8988T (cell line): Measurements from ENCODE around the gene SP2.
A peak's percentile ranks its signal among the peaks of the same experiment; 100 is the strongest.

Experiments used
- DNase-seq: peaks from one replicate; pipeline ENCODE4 v3.0.0; 2011

Gene SP2

DNA sequence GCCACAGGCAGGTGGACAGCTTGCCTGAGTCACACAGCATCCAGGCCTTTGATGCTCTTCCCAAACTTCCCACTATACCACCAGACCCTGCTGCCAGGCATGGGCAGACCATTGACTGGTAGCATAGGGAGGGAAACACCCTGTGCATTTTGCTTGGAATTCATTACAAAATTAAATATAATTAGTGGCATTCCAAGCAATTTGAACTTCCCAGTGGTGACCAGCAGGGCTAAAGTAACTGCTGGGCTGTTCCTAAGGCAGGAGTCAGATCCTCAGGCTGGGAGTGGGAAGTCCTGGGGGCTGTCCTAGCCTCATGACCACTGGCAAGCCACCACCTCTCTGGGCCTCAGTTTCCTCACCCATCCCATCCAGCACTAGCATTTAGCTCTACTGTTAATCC lies 57.9 kb downstream of the SP2 start:
- DNase-seq: no peak

DNA sequence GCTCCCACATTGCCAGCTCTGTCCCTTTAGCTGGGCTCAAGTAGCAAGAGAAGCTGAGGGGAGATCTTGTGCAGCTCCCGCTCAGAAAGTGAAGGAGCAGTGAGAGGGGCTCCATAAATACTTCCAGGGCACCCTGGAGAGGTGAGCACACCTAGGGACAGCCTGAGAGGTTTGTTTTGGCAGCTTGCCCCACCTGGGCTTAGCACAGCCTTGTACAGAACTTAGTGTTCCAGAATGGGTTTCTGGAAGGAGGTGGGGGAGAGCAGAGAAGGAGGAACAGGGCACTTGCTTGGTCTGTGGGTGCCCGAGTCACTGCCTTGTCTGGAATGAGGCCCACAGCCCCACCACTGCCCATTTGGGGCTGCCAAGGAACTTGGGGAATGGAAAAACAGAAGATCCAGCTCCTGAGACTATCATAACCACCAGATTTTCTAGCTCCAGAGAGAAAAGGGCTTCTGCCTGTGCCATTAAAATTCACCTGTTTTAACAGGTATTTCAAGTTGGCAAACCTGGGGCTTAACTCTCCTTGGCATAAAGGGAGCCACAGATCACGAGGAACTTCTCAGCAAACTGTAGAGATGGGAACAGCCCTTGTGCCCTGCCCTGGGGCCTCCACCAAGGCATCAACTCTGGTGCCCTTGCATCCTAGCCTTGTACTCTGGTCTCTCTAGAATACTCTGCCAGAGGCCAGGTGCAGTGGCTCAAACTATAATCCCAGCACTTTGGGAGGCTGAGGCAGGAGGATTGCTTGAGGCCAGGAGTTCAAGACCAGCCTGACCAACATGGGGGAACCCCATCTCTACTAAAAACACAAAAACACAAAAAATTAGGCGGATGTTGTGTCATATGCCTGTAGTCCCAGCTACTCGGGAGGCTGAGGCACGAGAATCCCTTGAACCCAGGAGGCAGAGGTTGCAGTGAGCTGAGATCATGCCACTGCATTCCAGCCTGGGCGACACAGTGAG lies 59.7 kb downstream of the SP2 start:
- no peak for DNase-seq

DNA sequence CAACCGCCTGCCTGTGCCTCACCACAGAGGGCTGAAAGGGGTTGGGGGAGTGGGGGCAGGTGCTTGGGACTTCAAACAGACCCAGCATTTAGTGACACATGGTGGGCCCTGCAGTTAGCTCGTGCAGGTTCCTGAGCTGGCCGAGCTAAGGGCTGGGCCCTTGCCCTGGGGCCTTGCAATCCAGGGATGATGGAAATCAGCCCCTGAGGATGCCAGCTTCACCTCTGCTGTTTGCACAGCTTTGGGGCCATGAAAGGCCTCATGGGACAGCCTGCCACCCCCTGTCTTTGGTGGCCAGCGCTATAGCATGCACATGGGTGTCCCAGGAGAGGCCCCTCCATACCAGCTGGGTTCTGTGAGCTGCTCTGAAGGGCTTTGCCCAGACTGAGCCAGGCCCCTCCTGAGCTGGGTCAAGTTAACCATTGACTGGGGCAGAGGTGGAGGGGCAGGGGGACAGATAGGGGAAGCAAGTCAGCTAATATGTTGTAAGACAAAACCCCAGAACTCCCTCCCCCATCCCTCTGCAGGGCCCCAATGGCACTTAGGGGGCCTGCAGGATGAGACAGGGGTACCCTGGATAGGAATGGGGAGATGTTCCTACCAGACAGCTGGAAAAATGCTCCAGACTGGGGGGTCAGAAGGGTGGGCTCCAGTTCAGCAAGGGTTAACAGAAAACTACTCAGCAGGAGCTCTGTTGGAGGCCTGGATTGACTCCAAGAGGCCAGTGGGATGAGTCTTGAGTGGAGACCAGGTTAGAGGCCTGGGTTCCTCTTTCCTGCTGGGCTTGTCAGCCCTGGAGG lies 61.0 kb downstream of the SP2 start:
- DNase-seq: no peak

DNA sequence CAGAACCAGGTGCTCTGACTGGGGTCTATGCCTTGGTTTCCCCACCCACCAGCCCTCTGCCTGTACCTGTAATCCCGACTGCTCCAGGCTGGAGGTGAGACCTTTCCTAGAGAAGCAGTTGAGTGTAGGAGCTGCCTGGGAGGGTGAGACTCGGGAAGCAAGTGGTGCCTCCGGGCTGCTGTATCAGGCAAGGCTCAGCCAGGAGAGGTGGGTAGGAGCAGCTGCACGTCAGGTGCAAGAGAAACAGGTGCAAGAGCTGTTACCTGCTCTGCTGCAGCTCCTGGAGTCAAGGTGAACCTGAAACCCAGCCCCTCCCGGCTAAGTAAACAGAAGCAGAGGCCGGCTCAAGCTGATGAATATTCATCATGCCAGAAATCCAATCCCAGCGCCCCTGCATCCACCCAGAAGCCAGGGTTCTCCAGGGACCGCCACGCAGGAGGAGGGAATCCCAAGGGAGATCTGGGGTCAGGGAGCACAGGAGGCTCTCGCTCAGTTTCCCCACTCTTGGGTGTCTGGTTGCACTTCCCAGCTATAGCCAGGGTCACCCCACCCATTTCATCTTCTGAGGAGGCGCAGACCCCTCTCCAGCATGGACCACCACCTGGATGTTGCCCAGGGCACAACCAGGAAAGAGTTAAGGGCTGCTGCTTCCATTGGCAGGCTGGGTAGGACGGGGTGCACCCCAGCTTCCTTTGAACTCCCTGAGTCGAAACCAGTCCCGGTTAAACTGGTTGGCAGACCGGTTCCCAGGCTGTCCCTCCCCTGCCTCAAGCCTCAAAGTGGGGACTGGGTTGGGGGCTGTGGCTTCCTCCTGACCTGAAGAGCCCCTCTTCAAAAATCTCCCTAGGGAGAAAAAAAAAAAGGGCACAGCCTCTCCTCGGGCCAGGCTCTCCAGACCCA lies 61.8 kb downstream of the SP2 start, which contains the start of gene PRR15L:
Gene PRR15L, minus strand, starts transcription at position 293 of the 900 bp plus-strand sequence. CDS start 4,649 bp downstream, outside the sequence.
- no peak for DNase-seq

DNA sequence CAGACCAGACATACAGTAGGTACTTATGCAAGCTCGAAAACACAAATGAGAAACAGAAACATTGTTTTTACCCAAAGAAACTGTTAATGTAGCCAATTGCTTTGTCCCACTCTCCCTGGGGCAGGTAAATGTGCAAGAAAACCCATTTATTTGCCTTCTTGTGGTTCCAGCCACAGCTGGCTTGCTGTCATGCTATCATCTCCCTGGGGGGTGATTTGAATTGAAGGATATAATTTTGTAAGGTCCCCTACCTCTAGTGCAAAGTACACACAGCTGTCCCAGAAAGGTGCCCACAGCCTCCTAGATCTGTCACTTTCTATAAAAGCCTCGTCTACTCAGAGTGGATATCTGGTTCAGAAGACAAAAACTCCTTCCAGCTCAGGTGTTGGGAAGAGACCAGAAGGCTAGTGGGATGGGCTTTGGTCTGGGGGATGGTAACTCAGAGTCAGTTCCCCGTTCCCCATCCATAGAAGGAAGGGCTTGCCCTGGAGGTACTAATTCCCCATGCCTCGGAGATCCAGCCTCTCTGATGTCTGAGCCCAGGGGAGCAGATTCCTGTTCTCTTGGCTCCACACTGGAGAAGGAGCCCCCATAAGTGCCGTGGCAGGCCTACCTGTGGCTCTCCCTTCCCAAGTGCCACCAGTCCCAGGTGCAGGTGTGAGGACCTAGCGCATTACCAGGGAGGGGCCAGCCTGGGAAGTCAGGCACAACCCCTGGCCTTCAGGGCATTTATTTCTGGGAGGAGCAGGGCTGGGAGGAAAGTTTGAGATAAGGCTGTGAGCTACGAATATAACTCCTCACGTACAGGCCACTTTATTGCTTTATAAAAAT lies 64.0 kb downstream of the SP2 start:
- no peak for DNase-seq

DNA sequence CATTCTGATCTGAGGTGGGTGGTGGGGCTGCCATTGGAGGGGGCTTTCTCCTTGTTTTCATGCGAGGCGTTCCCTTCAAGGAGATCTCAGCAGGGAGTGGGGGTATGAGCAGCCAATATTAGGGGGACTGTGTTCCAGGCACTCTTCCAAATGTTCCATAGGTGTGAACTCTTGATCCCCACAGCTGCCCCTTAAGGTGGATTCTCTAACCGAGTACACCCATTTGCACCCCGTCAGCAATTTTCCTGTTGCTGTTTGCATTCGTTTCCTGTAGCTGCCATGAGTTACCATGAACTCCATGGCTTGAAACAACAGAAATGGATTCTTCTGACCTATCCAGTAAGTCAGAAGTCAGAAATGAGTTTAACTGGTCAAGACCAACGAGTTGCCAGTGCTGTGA lies 65.4 kb downstream of the SP2 start:
- DNase-seq: no peak

DNA sequence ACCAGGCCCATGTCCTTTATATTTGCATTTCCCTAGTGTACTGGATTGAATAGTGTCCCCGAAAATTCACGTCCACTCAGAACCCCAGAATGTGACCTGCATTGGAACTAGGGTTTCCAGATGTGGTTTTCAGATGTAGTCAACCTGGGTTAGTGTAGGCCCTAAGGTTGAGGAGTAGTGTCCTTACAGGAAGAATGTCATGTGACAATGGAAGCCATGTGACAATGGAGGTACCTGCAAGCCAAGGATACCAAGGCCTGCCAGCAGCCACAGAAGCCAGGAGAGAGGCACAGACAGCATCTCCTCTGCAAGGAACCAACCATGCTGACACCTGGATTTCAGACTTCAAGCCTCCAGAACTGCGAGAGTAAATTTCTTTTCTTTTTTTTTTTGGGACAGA lies 66.9 kb downstream of the SP2 start:
- no peak for DNase-seq

DNA sequence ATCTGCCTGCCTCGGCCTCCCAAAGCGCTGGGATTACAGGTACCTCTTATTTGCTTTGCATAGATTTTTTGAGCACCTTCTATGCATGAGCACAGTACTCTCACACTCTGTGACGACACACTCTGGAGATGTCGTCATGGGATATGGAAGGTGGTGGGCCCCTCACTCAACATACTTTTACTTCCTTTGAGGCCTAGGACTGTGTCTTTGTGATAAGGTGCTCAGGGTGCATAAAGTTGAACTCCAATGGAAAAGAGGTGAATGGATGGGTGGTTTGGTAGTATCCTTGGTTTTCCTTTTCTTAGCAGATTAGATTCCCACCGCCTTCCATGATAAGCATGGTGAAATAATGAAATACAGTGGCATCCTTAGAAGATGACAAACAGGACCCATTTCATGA lies 68.8 kb downstream of the SP2 start:
- no peak for DNase-seq

DNA sequence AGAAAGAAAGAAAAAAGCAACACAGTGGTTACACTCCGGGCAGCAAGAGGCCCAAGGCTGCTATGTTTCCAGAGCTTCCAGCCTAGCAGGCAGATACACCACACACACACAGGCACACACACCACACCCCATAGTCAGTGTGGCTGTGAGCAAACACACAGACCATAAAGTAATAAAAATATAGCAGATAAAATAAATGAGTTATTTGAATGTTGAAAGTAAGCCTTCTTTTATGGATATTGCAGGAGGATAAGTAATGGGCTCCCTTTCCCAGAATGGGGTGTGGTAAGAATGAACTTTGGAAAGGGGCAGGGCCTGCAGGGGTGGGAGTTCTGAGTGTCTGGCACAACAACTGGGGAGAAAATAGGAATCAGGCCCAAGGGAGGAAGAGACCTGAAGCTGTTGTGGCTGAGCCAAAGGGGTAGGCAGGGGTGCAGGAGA lies 70.1 kb downstream of the SP2 start:
- DNase-seq: no peak

DNA sequence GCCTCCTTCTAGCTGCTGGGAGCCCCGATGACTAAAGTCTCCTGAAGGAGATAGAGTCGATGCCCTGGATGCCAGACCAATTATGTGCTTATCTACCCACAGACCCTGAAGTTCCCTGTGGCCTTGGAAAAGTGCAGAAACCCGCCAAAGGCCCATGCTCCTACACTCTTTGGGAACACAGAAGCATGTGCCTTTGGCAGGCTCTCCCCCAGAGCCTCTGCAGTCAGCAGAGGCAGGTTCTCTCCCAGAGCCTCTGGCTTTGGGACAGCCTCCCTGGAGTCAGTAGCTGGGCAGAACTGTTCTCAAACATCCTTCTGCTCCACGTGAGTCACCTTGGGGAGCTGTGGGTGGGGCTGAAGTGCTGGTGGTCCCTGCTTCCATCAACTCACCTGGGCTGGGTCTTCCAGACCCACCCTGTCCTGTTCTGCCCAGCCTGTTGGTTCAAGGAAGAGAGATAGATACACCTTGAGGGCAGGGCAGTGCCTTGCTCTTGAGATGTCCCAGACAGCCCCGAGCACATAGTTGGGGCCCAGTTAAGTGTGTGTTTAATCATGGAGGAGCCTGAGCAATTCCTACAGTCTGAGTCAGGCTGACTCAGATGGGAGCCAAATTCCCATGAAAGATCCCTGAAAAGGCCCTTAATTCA lies 71.7 kb downstream of the SP2 start:
- peak; percentile 65 for DNase-seq

DNA sequence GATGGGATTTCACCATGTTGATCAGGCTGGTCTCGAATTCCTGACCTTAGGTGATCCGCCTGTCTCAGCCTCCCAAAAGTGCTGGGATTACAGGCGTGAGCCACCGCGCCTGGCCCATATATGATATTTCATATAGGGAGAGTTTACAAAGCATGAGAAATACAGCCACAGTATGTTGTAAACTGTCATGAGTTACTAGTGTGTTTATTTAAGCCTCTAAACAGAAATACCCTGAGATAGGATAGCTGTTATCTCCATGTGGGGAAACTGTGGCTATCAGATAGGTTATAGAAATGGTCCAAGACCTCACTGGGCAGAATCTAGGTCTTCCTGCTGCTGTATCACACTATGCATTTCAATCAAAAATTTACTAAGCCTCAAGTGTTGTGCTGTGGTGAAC lies 72.8 kb downstream of the SP2 start:
- no peak for DNase-seq

DNA sequence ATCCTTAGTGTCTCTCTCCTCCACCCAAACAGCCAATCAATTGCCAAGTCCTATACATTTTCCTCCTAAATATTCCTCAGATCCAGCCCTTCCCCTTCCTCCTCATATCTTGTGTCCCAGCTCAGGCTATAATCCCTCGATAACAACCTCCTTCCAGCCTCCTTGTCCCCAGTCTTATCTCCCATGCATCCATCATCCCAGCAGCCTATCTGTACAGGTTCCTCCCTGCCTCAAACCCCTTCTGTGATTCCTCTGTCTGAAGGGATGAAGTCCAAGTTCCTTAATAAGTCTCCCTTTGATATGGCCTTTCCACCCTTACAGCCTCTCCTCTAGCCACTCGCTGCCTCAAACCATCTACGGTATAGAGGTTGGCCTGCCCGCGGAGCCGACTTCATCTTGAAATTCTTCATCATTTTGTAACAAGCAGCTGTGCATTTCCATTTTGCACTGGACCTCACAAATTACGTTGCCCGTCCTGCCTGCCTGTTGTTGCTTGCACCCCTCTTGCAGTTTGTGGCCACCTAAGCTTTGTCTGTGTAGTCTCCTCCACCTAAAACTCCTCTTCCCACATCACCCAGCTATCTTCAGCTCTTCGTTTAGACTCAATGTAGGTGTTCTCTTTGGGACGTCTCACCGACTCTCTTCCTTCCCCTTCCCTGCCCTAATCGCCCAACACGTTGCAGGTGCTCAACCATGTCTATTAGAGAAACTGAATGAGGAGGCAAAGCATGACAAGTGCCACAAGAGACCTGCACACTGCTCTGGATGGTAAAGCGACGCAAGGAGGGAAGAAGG lies 74.1 kb downstream of the SP2 start:
- DNase-seq: no peak

DNA sequence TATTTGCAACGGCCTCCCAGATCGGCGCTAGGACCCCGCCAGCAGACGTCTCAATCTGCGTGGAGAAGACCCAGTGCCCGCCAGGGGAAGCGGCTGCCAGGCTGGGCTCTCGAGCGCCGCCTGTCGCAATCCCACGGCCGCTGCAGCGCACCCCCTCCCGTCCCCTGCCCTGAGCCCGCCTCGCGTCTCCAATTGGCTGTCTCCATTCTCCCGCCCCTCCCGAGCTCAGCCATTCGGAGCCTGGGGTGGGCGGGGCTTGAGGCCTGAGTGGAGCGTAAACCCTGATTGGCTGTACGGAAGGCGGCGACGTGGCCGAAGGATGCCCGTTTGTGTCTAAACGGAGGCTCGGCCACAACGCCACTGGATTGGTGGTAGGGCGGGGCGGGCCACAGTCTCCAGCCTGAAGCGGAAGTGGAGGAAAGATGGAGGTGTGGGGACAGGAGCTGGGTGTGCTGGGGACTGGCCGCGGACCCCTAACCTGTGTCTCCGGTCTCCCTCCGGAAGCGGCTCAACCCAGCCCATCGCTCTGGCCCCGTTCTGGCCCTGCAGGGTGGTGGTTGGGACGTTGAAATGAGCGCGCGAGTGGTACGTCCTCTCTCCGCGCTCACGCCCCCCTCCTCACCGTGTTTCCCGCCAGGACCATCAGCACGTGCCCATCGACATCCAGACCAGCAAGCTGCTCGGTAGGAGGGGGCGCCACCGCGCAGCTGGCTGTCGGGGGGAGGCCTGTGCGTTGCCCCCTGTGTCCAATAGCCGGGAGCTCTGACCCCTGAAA lies 74.9 kb downstream of the SP2 start, which contains the start of gene CDK5RAP3:
Gene CDK5RAP3, plus strand, starts transcription at position 389 of the 775 bp plus-strand sequence. Its CDS starts 34 bp downstream, at position 423.
- peak; percentile 93 for DNase-seq

DNA sequence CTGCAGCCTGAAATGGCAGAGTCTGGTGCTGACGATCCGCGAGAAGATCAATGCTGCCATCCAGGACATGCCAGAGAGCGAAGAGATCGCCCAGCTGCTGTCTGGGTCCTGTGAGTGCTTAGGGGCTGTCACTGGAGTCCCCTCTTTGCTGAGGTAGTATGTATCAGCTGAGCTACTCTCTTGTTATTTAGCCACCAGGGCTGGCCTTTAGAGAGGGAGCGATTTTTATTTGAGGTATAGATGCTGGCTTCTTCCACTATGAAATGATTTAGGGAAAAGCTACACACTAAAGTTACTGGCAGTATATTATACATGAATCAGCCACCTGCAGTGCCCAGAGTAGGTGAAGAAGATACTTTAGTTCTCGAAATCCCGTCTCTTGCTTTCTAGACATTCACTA lies 77.5 kb downstream of the SP2 start:
- DNase-seq: no peak

DNA sequence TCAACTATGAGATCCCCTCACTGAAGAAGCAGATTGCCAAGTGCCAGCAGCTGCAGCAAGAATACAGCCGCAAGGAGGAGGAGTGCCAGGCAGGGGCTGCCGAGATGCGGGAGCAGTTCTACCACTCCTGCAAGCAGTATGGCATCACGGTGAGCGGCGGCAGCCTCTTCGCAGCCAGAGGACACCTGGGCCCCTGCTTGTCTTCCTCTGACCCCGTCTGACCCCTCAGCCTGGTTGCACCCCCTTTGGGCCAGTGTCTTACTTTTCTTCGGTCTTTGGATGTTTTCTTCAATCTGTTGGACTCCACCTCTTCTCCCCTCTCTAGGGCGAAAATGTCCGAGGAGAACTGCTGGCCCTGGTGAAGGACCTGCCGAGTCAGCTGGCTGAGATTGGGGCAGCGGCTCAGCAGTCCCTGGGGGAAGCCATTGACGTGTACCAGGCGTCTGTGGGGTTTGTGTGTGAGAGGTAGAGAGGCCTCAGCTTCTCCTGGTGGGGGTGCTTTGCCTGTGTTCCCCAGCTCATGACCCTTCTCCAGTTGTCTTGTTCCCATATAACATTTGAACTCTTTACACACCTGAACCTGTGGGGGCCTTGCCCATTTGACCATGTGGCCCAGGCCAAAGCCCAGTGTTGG lies 79.3 kb downstream of the SP2 start:
- DNase-seq: no peak

DNA sequence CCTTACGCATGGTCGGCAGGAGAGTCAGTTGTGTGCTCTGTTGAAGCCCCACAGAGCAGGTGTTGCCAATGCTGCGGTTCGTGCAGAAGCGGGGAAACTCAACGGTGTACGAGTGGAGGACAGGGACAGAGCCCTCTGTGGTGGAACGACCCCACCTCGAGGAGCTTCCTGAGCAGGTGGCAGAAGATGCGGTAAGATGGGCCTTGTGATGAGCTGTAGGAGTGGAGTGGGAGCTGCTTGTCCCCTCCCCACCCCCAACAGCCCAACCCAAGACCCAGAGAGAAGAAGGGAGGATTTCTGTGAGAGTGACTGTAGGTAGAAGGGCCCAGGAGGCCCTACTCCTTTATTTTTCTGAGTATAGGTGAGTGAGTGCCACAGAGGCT lies 79.8 kb downstream of the SP2 start:
- DNase-seq: no peak

DNA sequence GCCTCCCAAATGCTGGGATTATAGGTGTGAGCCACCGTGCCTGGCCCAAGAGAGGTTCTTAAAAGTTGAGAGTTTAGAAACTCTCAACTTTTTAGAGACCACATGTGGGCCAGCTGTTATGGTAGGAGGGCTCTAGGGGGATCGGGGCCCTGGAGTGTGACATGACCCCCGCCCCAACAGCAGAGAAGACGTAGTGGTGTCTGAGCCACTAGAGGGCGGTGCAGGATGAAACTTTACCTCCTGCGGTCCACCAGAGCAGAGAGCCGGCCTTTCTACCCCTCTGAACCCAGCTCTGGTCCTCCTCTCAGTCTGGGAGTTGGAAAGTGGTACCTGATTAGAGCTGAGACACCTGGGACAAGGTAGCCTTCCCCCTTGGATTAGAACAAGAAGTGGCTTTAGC lies 82.3 kb downstream of the SP2 start:
- DNase-seq: peak; percentile 92
